ENCODE results near the gene PEG3. TPM values are rescaled to one million over a fixed set of nuclear protein-coding genes. Genes with fewer than 3 reads are reported as not detected.

Gene PEG3
- total RNA-seq, 2 donors from 2014 or later, result 9.9 to 11.6 TPM

- intact Hi-C loops (cut with DNase I), result no loop called here
- DNase-seq (ENCODE audit: low spot score), result no peak
These were observed 25.9 kb downstream of the PEG3 start for GRCh38 chr19:56814656-56815055.

- intact Hi-C loops (cut with DNase I), result no loop called here
- DNase-seq (ENCODE audit: low spot score), result no peak
These were observed 27.0 kb downstream of the PEG3 start for GRCh38 chr19:56813531-56813930.

GRCh38 chr19:56811480-56811879 is 29.0 kb downstream of the PEG3 start:
- DNase-seq (ENCODE audit: low spot score), result no peak
- intact Hi-C loops (cut with DNase I), result no loop called here

- no peak for DNase-seq (ENCODE audit: low spot score)
- intact Hi-C loops (cut with DNase I), result no loop called here
These were observed 30.3 kb downstream of the PEG3 start for GRCh38 chr19:56810260-56810659.

- intact Hi-C loops (cut with DNase I), result no loop called here
- DNase-seq (ENCODE audit: low spot score), result no peak
These were observed 31.7 kb downstream of the PEG3 start for GRCh38 chr19:56808717-56809392.

- intact Hi-C loops (cut with DNase I), result no loop called here
- no peak for DNase-seq (ENCODE audit: low spot score)
These were observed 33.9 kb downstream of the PEG3 start for GRCh38 chr19:56806639-56807038.

Other genes starting within 250 kb of the PEG3 start
- 10 to 100 TPM in 1 of 2 donors, 1 to 10 TPM in 1; 8.4 to 11.1 TPM for gene ZNF71, start 245.4 kb downstream of the PEG3 start, total RNA-seq
- gene SMIM17, start 197.6 kb downstream of the PEG3 start, total RNA-seq, result under 1 TPM; 0.71 to 0.74 TPM
- gene ZNF835, start 169.0 kb downstream of the PEG3 start, total RNA-seq, result 1 to 10 TPM; 1.7 to 2.0 TPM
- gene ZIM2, start within 50 bp of the PEG3 start, total RNA-seq, result 1 to 10 TPM in 1 of 2 donors, under 1 TPM in 1; 0.33 to 1.1 TPM

Data from posterior vena cava (tissue), 2 donors.